HepG2 (cell line): ENCODE results near the gene FSCN2. TPM values are rescaled to one million over a fixed set of nuclear protein-coding genes. Genes with fewer than 3 reads are reported as not detected.

Experiments
- AHR ChIP-seq: IDR thresholded peaks from 2 replicates; pipeline ENCODE4 v1.6.1; 2018; ENCODE audit warnings: missing genetic modification reagents, missing compliant biosample characterization
- DNMT3B ChIP-seq: conservative IDR thresholded peaks from 2 replicates; pipeline ENCODE4 v1.6.1; 2016; ENCODE audit warnings: missing biosample characterization, control low read depth
- HNRNPUL1 ChIP-seq: fragments of 200-400 bp; formaldehyde crosslinking; IDR thresholded peaks from 2 replicates; pipeline ENCODE4 v1.6.1; 2017; ENCODE audit warnings: low read depth, mild to moderate bottlenecking, low read length, moderate library complexity
- HOXA7 ChIP-seq: sonication (generic); formaldehyde crosslinking; IDR thresholded peaks from 2 replicates; pipeline ENCODE4 v1.8.1; 2022; ENCODE audit warnings: mild to moderate bottlenecking, missing genetic modification reagents, moderate library complexity
- ISL2 ChIP-seq: sonication (generic); formaldehyde crosslinking; IDR thresholded peaks from 2 replicates; pipeline ENCODE4 v1.5.0; 2020; ENCODE audit warnings: missing genetic modification reagents
- KDM3A ChIP-seq: IDR thresholded peaks from 2 replicates; pipeline ENCODE4 v1.6.1; 2018; ENCODE audit warnings: low read depth, missing compliant biosample characterization
- KDM6A ChIP-seq: IDR thresholded peaks from 2 replicates; pipeline ENCODE4 v1.6.1; 2016; ENCODE audit warnings: low read depth
- MATR3 ChIP-seq: sonication (generic); formaldehyde crosslinking; IDR thresholded peaks from 2 replicates; pipeline ENCODE4 v1.4.0; 2020; ENCODE audit warnings: missing genetic modification reagents
- MEIS2 ChIP-seq: sonication (generic); formaldehyde crosslinking; IDR thresholded peaks from 2 replicates; pipeline ENCODE4 v1.9.0; 2021; ENCODE audit warnings: mild to moderate bottlenecking, missing genetic modification reagents
- NFRKB ChIP-seq: fragments of 450-650 bp; IDR thresholded peaks from 2 replicates; pipeline ENCODE4 v1.6.1; 2017
- NKX3-1 ChIP-seq: sonication (generic); formaldehyde crosslinking; IDR thresholded peaks from 2 replicates; pipeline ENCODE4 v1.5.0; 2020; ENCODE audit warnings: missing genetic modification reagents
- SIN3A ChIP-seq: IDR thresholded peaks from 2 replicates; pipeline ENCODE4 v1.6.1; 2011; ENCODE audit warnings: low read depth, mild to moderate bottlenecking, control low read depth, low read length, borderline replicate concordance
- SMAD3 ChIP-seq: sonication (generic); formaldehyde crosslinking; IDR thresholded peaks from 2 replicates; pipeline ENCODE4 v1.4.0; 2020; ENCODE audit warnings: missing genetic modification reagents
- SNRNP70 ChIP-seq: fragments of 200-400 bp; formaldehyde crosslinking; IDR thresholded peaks from 2 replicates; pipeline ENCODE4 v1.6.1; 2017; ENCODE audit warnings: mild to moderate bottlenecking, low read depth, low read length, moderate library complexity
- TSC22D2 ChIP-seq: sonication (generic); formaldehyde crosslinking; IDR thresholded peaks from 2 replicates; pipeline ENCODE4 v1.5.1; 2020; ENCODE audit warnings: missing genetic modification reagents, mild to moderate bottlenecking, borderline replicate concordance
- ZBTB1 ChIP-seq: sonication (generic); formaldehyde crosslinking; IDR thresholded peaks from 2 replicates; pipeline ENCODE4 v1.4.0; 2020; ENCODE audit warnings: missing genetic modification reagents, borderline replicate concordance
- ZFP36L2 ChIP-seq: sonication (generic); formaldehyde crosslinking; IDR thresholded peaks from 2 replicates; pipeline ENCODE4 v1.4.0; 2020; ENCODE audit warnings: missing genetic modification reagents
- ZNF251 ChIP-seq: sonication (generic); formaldehyde crosslinking; IDR thresholded peaks from 2 replicates; pipeline ENCODE4 v1.9.0; 2021; ENCODE audit warnings: mild to moderate bottlenecking, missing genetic modification reagents
- ZNF33B ChIP-seq: sonication (generic); formaldehyde crosslinking; IDR thresholded peaks from 2 replicates; pipeline ENCODE4 v1.5.1; 2020; ENCODE audit warnings: mild to moderate bottlenecking, missing genetic modification reagents
- ZNF616 ChIP-seq: sonication (generic); formaldehyde crosslinking; IDR thresholded peaks from 2 replicates; pipeline ENCODE4 v1.5.0; 2020; ENCODE audit warnings: low read depth, mild to moderate bottlenecking, missing genetic modification reagents
- ZNF7 ChIP-seq: IDR thresholded peaks from 2 replicates; pipeline ENCODE4 v1.6.1; 2016; ENCODE audit warnings: missing biosample characterization, missing genetic modification reagents
- ZNF713 ChIP-seq: sonication (generic); formaldehyde crosslinking; IDR thresholded peaks from 2 replicates; pipeline ENCODE4 v1.4.0; 2020; ENCODE audit warnings: mild to moderate bottlenecking, missing genetic modification reagents
- ZNF776 ChIP-seq: sonication (generic); formaldehyde crosslinking; IDR thresholded peaks from 2 replicates; pipeline ENCODE4 v1.4.0; 2020; ENCODE audit warnings: mild to moderate bottlenecking, missing genetic modification reagents
- ZZZ3 ChIP-seq: sonication (generic); formaldehyde crosslinking; IDR thresholded peaks from 2 replicates; pipeline ENCODE4 v1.4.0; 2020; ENCODE audit warnings: missing genetic modification reagents, mild to moderate bottlenecking, borderline replicate concordance
- polyA plus RNA-seq, 8 experiments: library from polyadenylated mRNA; depleted of rRNA in 3 of 8; stranded (reverse) in 7 of 8; unstranded in 1 of 8; fragments of >200 nt; fragmentation: Illumina TruSeq in 4 of 8; extraction: Trizol in 4 of 8; gene quantifications; 2 replicates each; pipeline versions ENCODE4 v1.2.1 to v1.2.3, GENCODE V29; 2011 to 2016; ENCODE audit warnings: low read depth in 4 of 8, missing spikeins in 1 of 8, mixed read lengths in 1 of 8; ENCODE audit not compliant: insufficient read depth in 1 of 8
- total RNA-seq, 5 experiments: library from RNA; depleted of rRNA; stranded (reverse); fragments of >200 nt; fragmentation: Illumina TruSeq; extraction: Trizol; gene quantifications; 2 replicates each; pipeline ENCODE4 v1.2.3, GENCODE V29; 2016; ENCODE audit warnings: low read depth in 1 of 5
- TF ChIP-seq, protein P1 (sequence below): sonication (generic); formaldehyde crosslinking; IDR thresholded peaks from 2 replicates; pipeline ENCODE4 v1.8.0; 2022; ENCODE audit warnings: missing genetic modification reagents, low read depth, mild to moderate bottlenecking, borderline replicate concordance
- TF ChIP-seq, protein P2 (sequence below): sonication (generic); formaldehyde crosslinking; IDR thresholded peaks from 2 replicates; pipeline ENCODE4 v1.5.1; 2020; ENCODE audit warnings: missing genetic modification reagents, mild to moderate bottlenecking, borderline replicate concordance
- TF ChIP-seq, protein P3 (sequence below): sonication (generic); formaldehyde crosslinking; IDR thresholded peaks from 2 replicates; pipeline ENCODE4 v1.8.1; 2022; ENCODE audit warnings: mild to moderate bottlenecking, missing genetic modification reagents
- TF ChIP-seq, protein P4 (sequence below): sonication (generic); formaldehyde crosslinking; IDR thresholded peaks from 2 replicates; pipeline ENCODE4 v1.5.0; 2020; ENCODE audit warnings: missing genetic modification reagents

FSCN2 gene
- total and polyA plus RNA-seq, 2 of the 13 experiments (the other 11 are each of a cell fraction or from before 2014, with no cell fraction given) = 0.09 TPM; not detected in 1

DNA sequence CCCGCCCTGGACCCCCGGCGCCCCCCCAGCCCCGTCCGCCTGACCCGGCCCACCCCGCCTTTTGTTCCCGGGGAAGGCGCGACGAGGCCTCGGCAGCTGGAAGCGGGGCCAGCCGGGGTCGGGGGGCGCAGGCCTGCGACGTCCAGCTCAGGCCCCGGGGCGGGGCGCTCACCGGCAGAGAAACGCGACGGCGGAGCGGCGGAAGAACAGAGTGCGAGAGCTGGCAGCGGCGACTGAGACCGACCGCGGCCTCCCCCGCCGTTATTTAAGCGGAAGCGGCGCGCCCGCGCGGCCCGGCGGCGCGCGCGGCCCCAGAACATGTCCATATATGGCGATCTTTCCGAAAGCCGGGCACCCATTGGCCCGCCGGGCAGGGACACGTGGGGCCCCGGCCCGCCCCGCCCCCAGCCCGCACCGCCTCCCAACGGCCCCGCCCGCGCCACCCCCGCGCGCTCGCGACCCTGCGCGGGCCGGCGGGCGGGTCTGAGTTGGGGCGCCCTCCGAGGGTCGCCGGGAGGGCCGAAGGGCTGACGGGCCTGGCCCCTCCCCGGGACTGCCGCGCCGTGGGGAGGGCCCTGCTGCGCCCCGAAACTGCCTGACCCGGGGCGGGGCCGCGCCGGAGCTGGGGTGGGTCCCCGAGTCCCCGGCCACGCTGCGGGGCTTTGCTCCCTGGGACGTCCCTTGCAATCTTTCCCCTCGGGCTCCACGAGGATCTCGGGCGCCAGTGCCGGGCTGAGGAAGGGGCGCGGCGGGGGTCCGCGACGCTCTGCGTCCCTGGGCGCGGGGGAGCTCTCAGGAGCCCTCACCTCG lies 15.4 kb upstream of the FSCN2 start, which contains the start of gene ACTG1 (continued):
- TF ChIP-seq SNRNP70 (no peak), ZNF33B (CRISPR knock-in tag) (no peak), NKX3-1 (peak; percentile 82; the same call in 1 of the 2 replicates), SIN3A (peak; percentile 93), ZFP36L2 (CRISPR knock-in tag) (peak; percentile 83; the same call in 1 of the 2 replicates), TSC22D2 (CRISPR knock-in tag) (peak; percentile 82; the same call in 1 of the 2 replicates), ISL2 (CRISPR knock-in tag) (peak; percentile 39; the same call in 1 of the 2 replicates), ZBTB1 (CRISPR knock-in tag) (no peak), AHR (CRISPR knock-in tag) (no peak), ZNF713 (no peak), MATR3 (no peak), KDM6A (CRISPR knock-in tag) (no peak), NFRKB (no peak), SMAD3 (CRISPR knock-in tag) (no peak), ZNF776 (CRISPR knock-in tag) (peak; percentile 28; the same call in 1 of the 2 replicates), DNMT3B (CRISPR knock-in tag) (no peak), HOXA7 (CRISPR knock-in tag) (no peak), ZZZ3 (CRISPR knock-in tag) (0 out of 2 replicates have a peak, but pooled peaks have one; percentile 15), MEIS2 (CRISPR knock-in tag) (peak; percentile 73; the same call in 1 of the 2 replicates), ZNF251 (no peak), ZNF616 (peak; percentile 66; the same call in 1 of the 2 replicates), ZNF7 (CRISPR knock-in tag) (no peak), HNRNPUL1 (no peak), KDM3A (CRISPR knock-in tag) (peak; percentile 48; the same call in 1 of the 2 replicates)
- TF ChIP-seq, protein P1, sequence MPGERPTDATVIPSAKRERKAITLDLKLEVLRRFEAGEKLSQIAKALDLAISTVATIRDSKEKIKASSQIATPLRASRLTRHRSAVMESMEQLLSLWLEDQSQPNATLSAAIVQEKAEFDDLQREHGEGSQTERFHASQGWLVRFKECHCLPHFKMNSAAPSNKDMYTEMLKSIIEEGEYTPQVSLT (CRISPR knock-in tag) = no peak
- TF ChIP-seq, protein P2, sequence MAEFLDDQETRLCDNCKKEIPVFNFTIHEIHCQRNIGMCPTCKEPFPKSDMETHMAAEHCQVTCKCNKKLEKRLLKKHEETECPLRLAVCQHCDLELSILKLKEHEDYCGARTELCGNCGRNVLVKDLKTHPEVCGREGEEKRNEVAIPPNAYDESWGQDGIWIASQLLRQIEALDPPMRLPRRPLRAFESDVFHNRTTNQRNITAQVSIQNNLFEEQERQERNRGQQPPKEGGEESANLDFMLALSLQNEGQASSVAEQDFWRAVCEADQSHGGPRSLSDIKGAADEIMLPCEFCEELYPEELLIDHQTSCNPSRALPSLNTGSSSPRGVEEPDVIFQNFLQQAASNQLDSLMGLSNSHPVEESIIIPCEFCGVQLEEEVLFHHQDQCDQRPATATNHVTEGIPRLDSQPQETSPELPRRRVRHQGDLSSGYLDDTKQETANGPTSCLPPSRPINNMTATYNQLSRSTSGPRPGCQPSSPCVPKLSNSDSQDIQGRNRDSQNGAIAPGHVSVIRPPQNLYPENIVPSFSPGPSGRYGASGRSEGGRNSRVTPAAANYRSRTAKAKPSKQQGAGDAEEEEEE (CRISPR knock-in tag) = no peak
- TF ChIP-seq, protein P3, sequence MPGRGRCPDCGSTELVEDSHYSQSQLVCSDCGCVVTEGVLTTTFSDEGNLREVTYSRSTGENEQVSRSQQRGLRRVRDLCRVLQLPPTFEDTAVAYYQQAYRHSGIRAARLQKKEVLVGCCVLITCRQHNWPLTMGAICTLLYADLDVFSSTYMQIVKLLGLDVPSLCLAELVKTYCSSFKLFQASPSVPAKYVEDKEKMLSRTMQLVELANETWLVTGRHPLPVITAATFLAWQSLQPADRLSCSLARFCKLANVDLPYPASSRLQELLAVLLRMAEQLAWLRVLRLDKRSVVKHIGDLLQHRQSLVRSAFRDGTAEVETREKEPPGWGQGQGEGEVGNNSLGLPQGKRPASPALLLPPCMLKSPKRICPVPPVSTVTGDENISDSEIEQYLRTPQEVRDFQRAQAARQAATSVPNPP (CRISPR knock-in tag) = no peak; the same call in 1 of the 2 replicates
- TF ChIP-seq, protein P4, sequence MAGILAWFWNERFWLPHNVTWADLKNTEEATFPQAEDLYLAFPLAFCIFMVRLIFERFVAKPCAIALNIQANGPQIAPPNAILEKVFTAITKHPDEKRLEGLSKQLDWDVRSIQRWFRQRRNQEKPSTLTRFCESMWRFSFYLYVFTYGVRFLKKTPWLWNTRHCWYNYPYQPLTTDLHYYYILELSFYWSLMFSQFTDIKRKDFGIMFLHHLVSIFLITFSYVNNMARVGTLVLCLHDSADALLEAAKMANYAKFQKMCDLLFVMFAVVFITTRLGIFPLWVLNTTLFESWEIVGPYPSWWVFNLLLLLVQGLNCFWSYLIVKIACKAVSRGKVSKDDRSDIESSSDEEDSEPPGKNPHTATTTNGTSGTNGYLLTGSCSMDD = no peak
